IPS DF 6.9 (cell line): ENCODE data around the gene ANKRD22.
A peak's percentile ranks its signal among the peaks of the same experiment; 100 is the strongest.

ENCODE experiments used
- DNase-seq: peaks from one replicate; pipeline ENCODE4 v3.0.0-alpha.2; 2013; ENCODE audit warnings: low read depth, low spot score
- H3K27ac ChIP-seq: one replicate; pipeline ENCODE4 v1.5.1; 2013; ENCODE audit warnings: low read length, control low read depth
- H3K27me3 ChIP-seq: 2 replicates; pipeline ENCODE4 v1.6.1; 2013; ENCODE audit warnings: mild to moderate bottlenecking, low read length; ENCODE audit not compliant: control insufficient read depth, insufficient read depth
- H3K36me3 ChIP-seq: 2 replicates; pipeline ENCODE4 v1.6.1; 2013; ENCODE audit warnings: low read length; ENCODE audit not compliant: control insufficient read depth, insufficient read depth
- H3K4me1 ChIP-seq: 2 replicates; pipeline ENCODE4 v1.6.1; 2013; ENCODE audit warnings: low read length; ENCODE audit not compliant: control insufficient read depth, insufficient read depth
- H3K4me3 ChIP-seq: 2 replicates; pipeline ENCODE4 v1.5.1; 2013; ENCODE audit warnings: mild to moderate bottlenecking, low read length
- H3K9me3 ChIP-seq: 2 replicates; pipeline ENCODE4 v1.6.1; 2013; ENCODE audit warnings: low read length, inconsistent platforms; ENCODE audit not compliant: control insufficient read depth, insufficient read depth
- WGBS: extraction: QIAGEN DNeasy Blood & Tissue Kit; methylation state at CpG from one replicate; pipeline ENCODE4 v1.1.7; 2013; ENCODE audit warnings: mixed read lengths, missing lambda C conversion rate; ENCODE audit not compliant: insufficient read length, insufficient coverage; 5-methylcytosine and 5-hydroxymethylcytosine counted together

The ANKRD22 gene

GRCh38 chr10:88800152-88801125, 51.2 kb downstream of the ANKRD22 start:
- H3K27ac ChIP-seq: no peak overlapping the region
- DNase-seq: no peak
- no CpG with 5 or more reads among the region's 2 CpGs for WGBS

GRCh38 chr10:88794731-88795130, 56.9 kb downstream of the ANKRD22 start:
- Histone ChIP-seq H3K4me1 (no peaks in the 10 kb centered on the region), H3K27me3 (no peaks in the 10 kb centered on the region), H3K36me3 (no peaks in the 10 kb centered on the region), H3K4me3 (no peak overlapping the region), H3K9me3 (no peaks in the 10 kb centered on the region), H3K27ac (no peak overlapping the region)
- no peak for DNase-seq
- no CpG with 5 or more reads among the region's 1 CpG for WGBS

More at GRCh38 chr10:88800152-88801125, 51.2 kb downstream of the ANKRD22 start:
- H3K4me1 ChIP-seq: no peaks in the 10 kb centered on the region
- H3K9me3 ChIP-seq: no peaks in the 10 kb centered on the region
- H3K27me3 ChIP-seq: no peaks in the 10 kb centered on the region
- H3K4me3 ChIP-seq: no peak overlapping the region
- H3K36me3 ChIP-seq: no peaks in the 10 kb centered on the region

DNA sequence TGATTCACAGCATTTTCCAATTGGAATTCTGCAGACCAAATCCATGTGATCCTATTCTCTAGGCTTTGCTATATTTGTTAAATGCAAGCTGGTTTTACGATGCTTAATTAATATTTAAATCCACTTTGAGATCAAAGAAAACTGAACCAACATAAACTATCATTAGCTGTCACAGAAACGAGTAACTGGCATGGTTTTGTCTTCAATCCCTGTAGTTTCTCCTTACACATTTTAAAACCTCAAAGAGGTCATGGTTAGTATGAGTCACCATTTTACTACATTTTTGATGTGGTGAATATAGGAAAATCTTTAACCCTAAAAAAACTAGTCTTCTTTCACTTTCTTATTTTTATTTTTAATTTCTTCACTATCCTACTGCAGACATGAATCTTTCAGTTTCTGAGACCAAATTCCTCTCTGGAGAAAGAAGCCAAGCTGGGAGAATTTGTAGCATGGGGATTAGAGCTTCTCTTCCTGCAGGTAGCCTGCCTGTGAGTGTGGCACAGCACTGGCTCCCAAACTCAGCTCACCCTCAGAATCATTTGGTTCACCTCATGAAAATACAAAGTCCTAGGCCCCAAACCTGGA, 57.8 kb downstream of the ANKRD22 start:
- Histone ChIP-seq H3K4me1 (no peaks in the 10 kb centered on the region), H3K27ac (no peak overlapping the region), H3K27me3 (no peaks in the 10 kb centered on the region), H3K4me3 (no peak overlapping the region), H3K9me3 (no peaks in the 10 kb centered on the region), H3K36me3 (no peaks in the 10 kb centered on the region)
- DNase-seq: no peak
- no CpG with 5 or more reads among the region's 2 CpGs for WGBS

DNA sequence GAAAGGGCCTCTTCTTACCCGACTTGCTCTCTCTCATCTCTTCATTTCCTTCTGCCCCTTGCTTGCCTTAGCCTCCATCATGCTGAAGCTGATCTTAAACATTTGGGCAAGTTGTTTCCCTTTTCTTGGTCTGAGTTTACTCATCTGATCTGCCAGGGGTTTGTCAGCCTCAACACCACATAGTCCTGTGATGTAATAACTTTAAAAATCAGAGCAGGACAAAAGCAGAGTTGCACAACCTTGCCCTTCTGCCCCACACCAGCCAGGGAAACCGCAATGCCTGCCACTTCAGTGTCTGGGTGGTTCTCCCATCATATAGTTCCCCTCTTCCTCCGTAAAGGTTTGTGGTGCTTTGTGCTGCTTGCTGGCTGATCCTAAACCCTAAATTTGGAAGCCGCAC, 59.0 kb downstream of the ANKRD22 start:
- Histone ChIP-seq H3K4me3 (no peak overlapping the region), H3K27me3 (no peaks in the 10 kb centered on the region), H3K36me3 (no peaks in the 10 kb centered on the region), H3K9me3 (no peaks in the 10 kb centered on the region), H3K4me1 (no peaks in the 10 kb centered on the region), H3K27ac (no peak overlapping the region)
- no peak for DNase-seq
- WGBS: no CpG with 5 or more reads among the region's 4 CpGs

DNA sequence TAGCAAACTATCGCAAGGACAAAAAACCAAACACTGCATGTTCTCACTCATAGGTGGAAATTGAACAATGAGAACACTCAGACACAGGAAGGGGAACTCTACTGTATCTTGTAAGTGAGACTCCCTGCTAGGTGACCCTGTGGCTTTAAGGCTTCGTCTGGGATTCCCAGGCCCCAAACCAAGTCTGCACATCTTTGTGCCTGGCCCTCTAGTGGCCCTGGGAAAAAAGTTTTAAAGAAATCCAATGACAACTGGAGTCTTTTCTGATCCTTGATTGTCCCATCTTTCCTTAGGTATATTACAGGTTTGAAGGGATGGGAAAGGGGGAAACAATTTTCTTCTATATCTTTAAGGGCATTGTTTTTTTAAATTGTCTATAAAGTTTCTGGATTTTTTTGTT, 59.7 kb downstream of the ANKRD22 start:
- H3K4me1 ChIP-seq: no peaks in the 10 kb centered on the region
- no peaks in the 10 kb centered on the region for H3K36me3 ChIP-seq
- H3K9me3 ChIP-seq: no peaks in the 10 kb centered on the region
- H3K27ac ChIP-seq: no peak overlapping the region
- WGBS: no CpG with 5 or more reads among the region's 2 CpGs
- no peaks in the 10 kb centered on the region for H3K27me3 ChIP-seq
- peak; percentile 13 for DNase-seq
- H3K4me3 ChIP-seq: no peak overlapping the region

GRCh38 chr10:88788924-88789323, 62.7 kb downstream of the ANKRD22 start:
- Histone ChIP-seq H3K4me3 (no peak overlapping the region), H3K9me3 (no peaks in the 10 kb centered on the region), H3K27ac (no peak overlapping the region), H3K27me3 (no peaks in the 10 kb centered on the region), H3K4me1 (no peaks in the 10 kb centered on the region), H3K36me3 (no peaks in the 10 kb centered on the region)
- DNase-seq: no peak

- Histone ChIP-seq H3K4me1 (no peaks in the 10 kb centered on the region), H3K27me3 (no peaks in the 10 kb centered on the region), H3K36me3 (no peaks in the 10 kb centered on the region), H3K27ac (no peak overlapping the region), H3K9me3 (no peaks in the 10 kb centered on the region), H3K4me3 (no peak overlapping the region)
- no peak for DNase-seq
- WGBS: no CpG with 5 or more reads among the region's 5 CpGs
These were observed 64.2 kb downstream of the ANKRD22 start for GRCh38 chr10:88787463-88787862.

- H3K27ac ChIP-seq: no peak overlapping the region
- H3K36me3 ChIP-seq: no peaks in the 10 kb centered on the region
- H3K4me3 ChIP-seq: no peak overlapping the region
- no peaks in the 10 kb centered on the region for H3K27me3 ChIP-seq
- no CpG with 5 or more reads among the region's 10 CpGs for WGBS
- no peaks in the 10 kb centered on the region for H3K9me3 ChIP-seq
- no peaks in the 10 kb centered on the region for H3K4me1 ChIP-seq
- no peak for DNase-seq
These were observed 65.4 kb downstream of the ANKRD22 start for GRCh38 chr10:88786032-88786770.

GRCh38 chr10:88783724-88784123, 67.9 kb downstream of the ANKRD22 start:
- H3K27me3 ChIP-seq: no peaks in the 10 kb centered on the region
- no peaks in the 10 kb centered on the region for H3K9me3 ChIP-seq
- H3K27ac ChIP-seq: no peak overlapping the region
- no CpG with 5 or more reads among the region's 3 CpGs for WGBS
- no peaks in the 10 kb centered on the region for H3K36me3 ChIP-seq
- H3K4me3 ChIP-seq: no peak overlapping the region
- H3K4me1 ChIP-seq: no peaks in the 10 kb centered on the region
- no peak for DNase-seq

- Histone ChIP-seq H3K4me1 (no peaks in the 10 kb centered on the region), H3K27ac (no peak overlapping the region), H3K36me3 (no peaks in the 10 kb centered on the region), H3K27me3 (no peaks in the 10 kb centered on the region), H3K9me3 (no peaks in the 10 kb centered on the region), H3K4me3 (no peak overlapping the region)
- no CpG with 5 or more reads among the region's 3 CpGs for WGBS
- DNase-seq: no peak
These were observed 69.4 kb downstream of the ANKRD22 start for GRCh38 chr10:88782222-88782621.
